ENCODE results near the gene STK39.
A peak's percentile ranks its signal among the peaks of the same experiment; 100 is the strongest.

The STK39 gene

GRCh38 chr2:168156661-168157060 lies 90.7 kb downstream of the STK39 start:
- WGBS (ENCODE audit: extremely low coverage, insufficient coverage, insufficient read length), result no CpG with 5 or more reads among the region's 5 CpGs
- Histone ChIP-seq H2BK5ac (ENCODE audit: low read depth, low read length, poor library complexity) (no peak overlapping the region), H3K9me3 (ENCODE audit: insufficient read depth, low read depth, low read length) (no peaks in the 10 kb centered on the region), H2AFZ (ENCODE audit: insufficient read depth, low read length, poor library complexity) (no peak overlapping the region), H3K79me2 (ENCODE audit: control insufficient read depth, insufficient read depth, low read length, poor library complexity) (no peaks in the 10 kb centered on the region), H3K79me1 (ENCODE audit: low read length) (no peaks in the 10 kb centered on the region), H4K91ac (ENCODE audit: low read depth, low read length) (no peak overlapping the region), H2BK12ac (ENCODE audit: low read length) (no peak overlapping the region), H2BK120ac (ENCODE audit: insufficient read depth, low read length, poor library complexity) (no peak overlapping the region), H2AK5ac (ENCODE audit: low read length) (no peak overlapping the region), H3K27ac (ENCODE audit: low read depth, low read length) (no peak overlapping the region), H3K14ac (ENCODE audit: low read length) (no peak overlapping the region), H3K36me3 (ENCODE audit: control insufficient read depth in 1 of 2, insufficient read depth in 2 of 2, low read length in 2 of 2) (no peaks in the 10 kb centered on the region), H3K4me3 (ENCODE audit: low read depth, low read length) (no peak overlapping the region), H4K8ac (ENCODE audit: low read depth, low read length) (no peak overlapping the region), H3K23ac (ENCODE audit: low read length) (no peak overlapping the region), H3K9ac (ENCODE audit: low read length) (no peak overlapping the region), H3K4me1 (ENCODE audit: control insufficient read depth in 1 of 2, insufficient read depth in 2 of 2, low read length in 2 of 2) (peaks cover 0 to 5% of the 10 kb centered on the region in 2 experiments), H3K4ac (ENCODE audit: low read depth, low read length) (no peak overlapping the region), H3K27me3 (ENCODE audit: insufficient read depth, low read length) (no peaks in the 10 kb centered on the region), H3K4me2 (ENCODE audit: low read length) (no peak overlapping the region), H3K18ac (ENCODE audit: low read length) (no peak overlapping the region), H4K12ac (ENCODE audit: low read depth, low read length) (no peak overlapping the region)
- DNase-seq, result no peak

GRCh38 chr2:168155680-168156079 lies 91.7 kb downstream of the STK39 start:
- no peaks in the 10 kb centered on the region for H3K36me3 ChIP-seq (ENCODE audit: control insufficient read depth in 1 of 2, insufficient read depth in 2 of 2, low read length in 2 of 2)
- WGBS (ENCODE audit: extremely low coverage, insufficient coverage, insufficient read length), result no CpG with 5 or more reads among the region's 2 CpGs
- H4K91ac ChIP-seq (ENCODE audit: low read depth, low read length), result no peak overlapping the region
- DNase-seq, result peak; percentile 38 to 62
- no peaks in the 10 kb centered on the region for H3K79me2 ChIP-seq (ENCODE audit: control insufficient read depth, insufficient read depth, low read length, poor library complexity)
- no peaks in the 10 kb centered on the region for H3K9me3 ChIP-seq (ENCODE audit: insufficient read depth, low read depth, low read length)
- no peak overlapping the region for H3K4me3 ChIP-seq (ENCODE audit: low read depth, low read length)
- H3K79me1 ChIP-seq (ENCODE audit: low read length), result no peaks in the 10 kb centered on the region
- no peak overlapping the region for H3K4me2 ChIP-seq (ENCODE audit: low read length)
- no peak overlapping the region for H2AK5ac ChIP-seq (ENCODE audit: low read length)
- no peak overlapping the region for H3K14ac ChIP-seq (ENCODE audit: low read length)
- no peak overlapping the region for H3K27ac ChIP-seq (ENCODE audit: low read depth, low read length)
- no peak overlapping the region for H2BK12ac ChIP-seq (ENCODE audit: low read length)
- no peak overlapping the region for H2BK5ac ChIP-seq (ENCODE audit: low read depth, low read length, poor library complexity)
- no peak overlapping the region for H3K4ac ChIP-seq (ENCODE audit: low read depth, low read length)
- no peak overlapping the region for H4K8ac ChIP-seq (ENCODE audit: low read depth, low read length)
- H4K12ac ChIP-seq (ENCODE audit: low read depth, low read length), result no peak overlapping the region
- no peak overlapping the region for H3K23ac ChIP-seq (ENCODE audit: low read length)
- no peak overlapping the region for H3K18ac ChIP-seq (ENCODE audit: low read length)
- H3K9ac ChIP-seq (ENCODE audit: low read length), result no peak overlapping the region
- H2BK120ac ChIP-seq (ENCODE audit: insufficient read depth, low read length, poor library complexity), result no peak overlapping the region
- no peaks in the 10 kb centered on the region for H3K27me3 ChIP-seq (ENCODE audit: insufficient read depth, low read length)
- H3K4me1 ChIP-seq (ENCODE audit: control insufficient read depth in 1 of 2, insufficient read depth in 2 of 2, low read length in 2 of 2), result peaks cover 0 to 5% of the 10 kb centered on the region in 2 experiments
- no peak overlapping the region for H2AFZ ChIP-seq (ENCODE audit: insufficient read depth, low read length, poor library complexity)

GRCh38 chr2:168155046-168155445 lies 92.3 kb downstream of the STK39 start:
- Histone ChIP-seq H3K27me3 (ENCODE audit: insufficient read depth, low read length) (no peaks in the 10 kb centered on the region), H3K9me3 (ENCODE audit: insufficient read depth, low read depth, low read length) (no peaks in the 10 kb centered on the region), H2AFZ (ENCODE audit: insufficient read depth, low read length, poor library complexity) (no peak overlapping the region)

GRCh38 chr2:168152902-168153530 lies 94.4 kb downstream of the STK39 start:
- no CpG with 5 or more reads among the region's 2 CpGs for WGBS (ENCODE audit: extremely low coverage, insufficient coverage, insufficient read length)
- Histone ChIP-seq H3K14ac (ENCODE audit: low read length) (no peak overlapping the region), H3K27me3 (ENCODE audit: insufficient read depth, low read length) (no peaks in the 10 kb centered on the region), H3K9ac (ENCODE audit: low read length) (no peak overlapping the region), H2BK12ac (ENCODE audit: low read length) (no peak overlapping the region), H3K27ac (ENCODE audit: low read depth, low read length) (no peak overlapping the region), H3K79me2 (ENCODE audit: control insufficient read depth, insufficient read depth, low read length, poor library complexity) (no peaks in the 10 kb centered on the region), H4K91ac (ENCODE audit: low read depth, low read length) (no peak overlapping the region), H3K4me1 (ENCODE audit: control insufficient read depth in 1 of 2, insufficient read depth in 2 of 2, low read length in 2 of 2) (peaks cover 0 to 5% of the 10 kb centered on the region in 2 experiments), H3K4me3 (ENCODE audit: low read depth, low read length) (no peak overlapping the region), H3K9me3 (ENCODE audit: insufficient read depth, low read depth, low read length) (no peaks in the 10 kb centered on the region), H4K12ac (ENCODE audit: low read depth, low read length) (no peak overlapping the region), H3K18ac (ENCODE audit: low read length) (no peak overlapping the region), H3K4ac (ENCODE audit: low read depth, low read length) (no peak overlapping the region), H2BK5ac (ENCODE audit: low read depth, low read length, poor library complexity) (no peak overlapping the region), H3K79me1 (ENCODE audit: low read length) (no peaks in the 10 kb centered on the region), H3K36me3 (ENCODE audit: control insufficient read depth in 1 of 2, insufficient read depth in 2 of 2, low read length in 2 of 2) (no peaks in the 10 kb centered on the region), H2AK5ac (ENCODE audit: low read length) (no peak overlapping the region), H2AFZ (ENCODE audit: insufficient read depth, low read length, poor library complexity) (no peak overlapping the region), H3K23ac (ENCODE audit: low read length) (no peak overlapping the region), H4K8ac (ENCODE audit: low read depth, low read length) (no peak overlapping the region), H2BK120ac (ENCODE audit: insufficient read depth, low read length, poor library complexity) (no peak overlapping the region), H3K4me2 (ENCODE audit: low read length) (no peak overlapping the region)
- no peak for DNase-seq

More at GRCh38 chr2:168155046-168155445, 92.3 kb downstream of the STK39 start:
- no peak overlapping the region for H2BK5ac ChIP-seq (ENCODE audit: low read depth, low read length, poor library complexity)
- no peak overlapping the region for H2BK120ac ChIP-seq (ENCODE audit: insufficient read depth, low read length, poor library complexity)
- no peaks in the 10 kb centered on the region for H3K79me1 ChIP-seq (ENCODE audit: low read length)
- H3K4me1 ChIP-seq (ENCODE audit: control insufficient read depth in 1 of 2, insufficient read depth in 2 of 2, low read length in 2 of 2), result peaks cover 0 to 5% of the 10 kb centered on the region in 2 experiments
- no peaks in the 10 kb centered on the region for H3K79me2 ChIP-seq (ENCODE audit: control insufficient read depth, insufficient read depth, low read length, poor library complexity)
- H3K23ac ChIP-seq (ENCODE audit: low read length), result no peak overlapping the region
- no peak overlapping the region for H3K27ac ChIP-seq (ENCODE audit: low read depth, low read length)
- no CpG with 5 or more reads among the region's 3 CpGs for WGBS (ENCODE audit: extremely low coverage, insufficient coverage, insufficient read length)
- H3K14ac ChIP-seq (ENCODE audit: low read length), result no peak overlapping the region
- no peak overlapping the region for H3K4me3 ChIP-seq (ENCODE audit: low read depth, low read length)
- no peak overlapping the region for H3K9ac ChIP-seq (ENCODE audit: low read length)
- H3K4me2 ChIP-seq (ENCODE audit: low read length), result no peak overlapping the region
- no peak overlapping the region for H3K4ac ChIP-seq (ENCODE audit: low read depth, low read length)
- no peak overlapping the region for H2BK12ac ChIP-seq (ENCODE audit: low read length)
- no peak overlapping the region for H4K8ac ChIP-seq (ENCODE audit: low read depth, low read length)
- H2AK5ac ChIP-seq (ENCODE audit: low read length), result no peak overlapping the region
- no peak for DNase-seq
- no peak overlapping the region for H4K91ac ChIP-seq (ENCODE audit: low read depth, low read length)
- H4K12ac ChIP-seq (ENCODE audit: low read depth, low read length), result no peak overlapping the region
- H3K18ac ChIP-seq (ENCODE audit: low read length), result no peak overlapping the region
- H3K36me3 ChIP-seq (ENCODE audit: control insufficient read depth in 1 of 2, insufficient read depth in 2 of 2, low read length in 2 of 2), result no peaks in the 10 kb centered on the region

All from trophoblast cell (in vitro differentiated cells and primary cell).